ENCODE results near the gene ASCL2.

ASCL2 gene

DNA sequence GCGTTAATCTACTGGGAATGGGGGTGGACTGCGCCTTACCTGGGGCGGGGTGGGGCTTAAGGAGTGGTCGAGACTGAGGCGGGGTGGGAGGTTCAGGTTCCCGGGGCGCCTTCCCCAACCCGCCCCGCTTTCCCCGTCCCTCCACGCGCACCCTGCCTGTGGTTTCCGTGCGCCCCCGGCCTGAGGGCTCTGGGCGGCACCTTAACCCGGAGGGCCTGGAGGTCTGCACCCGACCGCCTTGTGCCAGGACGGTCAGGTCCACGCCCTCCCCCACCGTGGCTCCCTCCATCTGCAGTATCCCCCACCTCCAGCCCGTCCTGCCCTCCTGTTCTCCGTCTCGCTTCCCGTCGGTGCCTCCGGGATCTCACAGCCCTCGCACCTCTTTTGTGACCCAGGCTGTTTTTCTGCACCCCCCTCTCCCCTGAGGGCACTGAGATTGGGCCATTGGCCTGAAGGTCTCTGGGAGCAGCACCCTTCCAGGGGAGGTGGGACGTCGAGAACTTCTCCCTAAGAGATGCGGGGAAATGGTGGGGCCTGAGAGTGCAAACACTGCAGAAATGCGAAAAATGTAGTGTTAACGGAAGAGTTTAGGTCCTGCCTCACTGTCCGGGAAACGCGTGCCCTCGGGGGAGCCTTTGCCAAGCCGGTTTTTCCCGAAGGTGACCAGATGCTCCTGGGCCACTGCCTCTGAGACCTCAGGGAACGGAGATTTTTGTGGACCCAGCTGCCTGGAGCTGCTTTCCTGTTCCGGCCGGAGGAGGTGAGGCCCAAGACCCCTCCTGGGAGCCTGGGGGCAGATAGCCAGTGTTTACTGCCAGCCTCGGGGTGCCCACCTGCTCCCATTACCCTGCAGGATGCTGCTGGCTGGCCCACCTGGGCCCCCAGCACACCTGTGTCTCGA lies 1.2 kb upstream of the ASCL2 start:
- DNase-seq = no peak

DNA sequence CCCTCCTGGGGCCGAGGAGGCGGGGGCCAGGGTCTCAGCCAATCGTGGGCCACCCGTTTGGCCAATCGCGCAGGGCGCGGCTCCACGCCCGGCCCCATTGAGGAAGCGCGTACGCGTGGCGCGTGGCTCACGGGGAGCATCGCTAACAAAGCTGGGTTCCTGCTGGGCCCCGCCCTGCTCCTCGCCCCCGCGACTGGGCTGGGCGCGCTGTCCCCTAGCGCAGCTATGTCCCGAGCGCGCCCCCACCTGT lies 614 bp upstream of the ASCL2 start:
- no peak for DNase-seq

DNA sequence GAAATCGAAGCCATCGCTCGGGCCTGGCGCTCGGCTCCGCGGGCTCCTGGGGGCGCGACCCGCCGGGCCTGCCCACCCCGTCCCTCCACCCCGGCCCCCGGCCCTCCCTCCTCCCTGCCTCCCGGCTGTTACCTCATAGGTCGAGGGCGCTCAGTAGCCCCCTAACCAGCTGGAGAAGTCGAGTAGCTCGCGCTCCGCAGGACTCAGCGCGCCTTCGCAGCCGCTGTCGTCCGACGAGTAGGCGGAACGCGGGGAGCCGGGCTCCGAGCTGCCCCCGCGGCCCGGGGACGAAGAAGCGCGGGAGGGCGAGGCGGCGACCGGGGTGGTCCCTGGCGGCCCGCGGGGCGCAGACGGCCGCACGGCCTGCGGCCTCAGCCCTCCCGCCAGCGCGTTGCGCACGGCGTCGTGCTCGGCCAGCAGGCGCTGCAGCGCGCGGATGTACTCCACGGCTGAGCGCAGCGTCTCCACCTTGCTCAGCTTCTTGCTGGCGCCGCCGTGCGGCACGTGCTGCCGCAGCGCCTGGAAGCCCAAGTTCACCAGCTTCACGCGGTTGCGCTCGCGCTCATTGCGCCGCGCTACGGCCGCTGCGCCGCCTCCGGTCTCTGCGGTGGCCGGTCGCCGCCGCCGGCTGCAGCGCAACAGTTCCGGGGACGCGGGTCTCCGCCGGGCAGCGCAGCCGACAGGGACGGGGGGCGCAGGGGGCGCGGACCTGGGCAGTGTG lies 627 bp downstream of the ASCL2 start:
- DNase-seq = peak; percentile 79

DNA sequence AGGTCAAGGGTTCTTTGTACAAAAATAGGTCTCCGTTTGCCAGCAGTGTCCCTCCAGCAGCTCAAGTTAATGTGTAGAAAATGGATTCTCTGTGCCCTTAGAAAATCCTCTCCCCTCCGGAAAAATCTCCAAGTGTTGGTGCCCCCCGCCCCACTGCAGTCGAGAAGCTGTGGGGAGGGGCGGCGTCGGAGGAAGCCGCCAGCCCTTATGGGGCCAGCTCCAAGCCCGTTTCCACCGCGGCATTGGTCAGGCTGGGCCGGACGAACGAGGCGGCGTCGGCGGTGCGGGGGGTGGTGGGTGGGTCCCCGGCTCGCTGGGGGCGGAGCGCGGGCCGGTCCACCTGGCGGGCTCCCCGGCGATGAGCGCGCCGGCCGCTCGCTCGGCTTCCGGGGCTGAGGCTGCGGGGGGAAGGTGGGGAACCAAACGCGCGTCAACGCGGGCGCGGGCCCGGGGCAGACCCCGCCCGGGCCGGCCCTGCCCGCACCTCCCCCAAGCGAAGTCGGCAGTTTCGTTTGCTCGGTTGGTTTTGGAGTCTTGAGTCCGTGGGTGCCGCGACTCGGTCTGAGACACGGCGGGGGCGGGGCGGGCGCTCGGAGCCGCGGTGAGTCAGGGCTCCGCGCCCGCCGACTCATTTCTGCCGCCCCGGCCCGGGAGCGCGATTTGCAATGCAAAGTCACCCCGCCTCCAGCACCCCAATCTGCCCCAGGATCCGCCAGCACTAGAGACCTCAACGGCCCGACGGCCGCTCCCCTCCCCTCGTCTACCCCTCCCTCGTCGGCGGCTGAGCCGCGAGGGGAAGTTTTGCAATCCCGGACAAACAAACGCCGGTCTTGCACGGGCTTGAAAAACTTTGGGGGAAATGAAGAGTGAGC lies 1.4 kb downstream of the ASCL2 start:
- DNase-seq = peak; percentile 50

DNA sequence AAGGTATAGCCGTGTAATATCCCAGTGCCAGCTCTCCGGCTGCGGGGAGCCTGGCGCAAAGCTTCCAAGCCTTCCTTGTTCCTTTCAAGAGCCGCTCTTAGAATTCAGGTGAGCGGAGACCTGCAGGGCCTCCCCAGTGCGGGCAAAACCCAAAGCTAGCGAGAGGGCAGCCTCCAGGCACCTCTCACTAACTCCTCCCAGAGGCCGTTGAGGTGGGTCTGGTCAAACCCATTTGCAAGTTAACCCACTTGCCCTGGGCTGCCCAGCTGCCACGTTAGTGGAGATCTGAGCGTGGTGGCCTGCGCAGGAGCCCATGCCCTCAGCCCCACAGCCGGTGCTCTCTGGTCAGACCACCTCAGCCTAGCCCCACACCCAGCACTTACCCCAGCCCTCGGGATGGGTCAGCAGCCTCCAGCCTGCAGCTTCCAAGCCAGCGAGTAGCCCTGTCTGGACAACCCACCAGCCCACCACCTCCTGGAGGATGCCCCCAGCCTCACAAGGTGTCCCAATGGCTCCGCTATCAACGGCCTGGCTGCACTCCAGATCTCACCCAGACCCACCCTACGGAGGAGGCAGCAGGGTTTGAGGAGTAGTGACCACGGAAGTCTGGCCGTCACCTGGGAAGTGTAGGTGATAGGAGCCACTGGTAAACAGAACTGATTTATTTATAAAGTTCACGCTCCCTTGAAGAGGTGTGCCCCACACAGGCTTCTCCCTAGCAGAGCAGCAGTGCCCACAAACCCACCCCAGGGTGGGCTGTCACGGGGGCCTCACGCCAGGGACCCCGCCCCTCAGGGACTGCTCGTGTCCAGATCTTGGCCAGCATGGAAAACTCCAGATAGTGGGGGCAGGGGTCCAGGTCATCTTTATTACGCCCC lies 2.3 kb downstream of the ASCL2 start:
- DNase-seq = no peak

DNA sequence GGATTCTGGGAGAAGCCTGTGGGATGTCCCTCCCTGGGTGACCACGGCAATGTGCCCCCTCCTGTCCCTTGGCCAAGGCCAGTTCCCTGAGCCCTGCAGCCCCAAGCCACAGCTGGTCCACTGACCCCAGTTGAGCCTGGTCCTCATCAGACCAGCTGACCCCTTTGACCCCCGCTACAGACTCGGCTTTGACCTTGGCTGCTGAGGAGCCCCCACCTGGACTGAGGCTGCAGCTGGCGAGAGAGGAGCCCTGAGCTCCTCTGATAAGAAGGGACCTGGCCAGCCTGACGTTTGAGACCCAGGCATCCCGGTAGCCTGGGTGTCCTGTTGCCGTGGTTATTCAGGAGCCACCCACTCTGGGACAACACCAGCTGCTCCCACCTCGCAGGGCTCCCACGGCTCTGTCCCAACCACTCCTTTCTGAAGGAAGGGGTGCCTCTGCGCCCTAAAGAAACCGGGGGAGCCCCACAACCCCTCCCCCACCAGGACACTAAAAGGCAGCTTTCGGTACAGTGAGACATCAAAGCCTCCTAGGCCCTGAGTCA lies 3.0 kb downstream of the ASCL2 start:
- no peak for DNase-seq

DNA sequence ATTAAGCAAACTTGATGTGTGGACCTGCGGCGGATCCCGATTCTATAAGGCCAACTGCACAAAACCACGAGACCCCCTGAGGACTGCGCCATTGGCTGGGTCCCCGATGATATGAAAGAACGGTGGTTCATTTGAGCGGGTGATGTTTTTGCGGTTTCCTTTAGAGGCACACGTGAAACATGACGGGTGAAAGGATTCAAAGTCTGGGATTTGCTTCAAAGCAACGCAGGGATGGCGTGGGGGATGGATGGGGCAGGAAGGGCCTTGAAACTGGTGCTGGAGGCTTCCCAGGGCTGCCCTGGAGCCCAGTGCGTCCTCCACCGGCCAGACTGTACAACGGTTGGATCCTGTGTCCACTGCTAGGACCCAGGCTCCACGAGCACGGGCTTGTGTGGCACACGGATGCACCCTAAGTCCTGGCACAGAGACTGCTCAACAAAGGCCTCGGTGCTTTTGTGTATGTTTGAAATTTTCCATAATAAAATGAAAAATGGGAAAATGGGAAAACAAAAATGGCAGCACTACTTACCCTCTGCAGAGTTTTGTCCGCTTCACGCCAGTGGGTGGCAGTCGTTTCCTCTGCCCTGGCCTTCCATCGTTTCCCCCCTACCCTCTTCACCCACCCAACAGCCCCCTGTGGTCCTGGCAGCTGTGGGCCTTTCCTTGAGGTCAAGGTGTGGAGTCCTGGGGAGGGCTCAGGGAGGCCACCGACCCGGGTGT lies 3.6 kb downstream of the ASCL2 start:
- no peak for DNase-seq

DNA sequence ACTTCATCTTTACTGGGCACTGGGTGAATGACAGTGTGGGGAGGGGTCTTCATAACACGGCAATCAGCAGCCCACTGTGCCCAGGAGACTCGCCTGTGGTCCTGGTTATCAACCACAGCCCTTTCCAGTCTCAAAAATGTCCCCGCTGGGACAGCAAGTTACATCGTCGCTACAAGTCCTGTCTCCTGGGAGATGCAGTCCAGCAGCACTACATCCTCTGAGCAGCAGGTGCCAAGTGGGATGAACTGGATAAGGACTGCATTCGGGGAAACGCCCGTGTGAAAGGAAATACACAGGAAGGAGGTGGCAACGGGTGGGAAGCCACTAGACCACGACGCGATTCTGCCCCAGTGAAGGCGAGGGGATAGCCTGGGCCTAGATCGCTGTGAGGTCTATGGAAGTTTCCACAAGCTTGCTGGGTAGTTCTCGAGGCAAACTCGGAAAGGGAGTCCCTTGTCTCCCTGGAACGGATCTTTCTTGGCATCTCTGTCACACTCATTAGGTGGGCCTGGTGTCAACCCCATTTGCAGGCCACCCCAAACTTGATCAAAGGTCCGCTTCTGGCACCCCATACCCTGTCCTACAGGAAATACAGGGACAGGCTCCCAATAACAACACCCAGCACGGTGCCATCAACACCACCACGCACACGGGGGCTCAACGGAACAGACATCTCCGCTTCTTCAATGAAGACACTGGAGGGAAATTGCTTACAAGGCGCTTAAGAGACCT lies 4.4 kb downstream of the ASCL2 start:
- no peak for DNase-seq

DNA sequence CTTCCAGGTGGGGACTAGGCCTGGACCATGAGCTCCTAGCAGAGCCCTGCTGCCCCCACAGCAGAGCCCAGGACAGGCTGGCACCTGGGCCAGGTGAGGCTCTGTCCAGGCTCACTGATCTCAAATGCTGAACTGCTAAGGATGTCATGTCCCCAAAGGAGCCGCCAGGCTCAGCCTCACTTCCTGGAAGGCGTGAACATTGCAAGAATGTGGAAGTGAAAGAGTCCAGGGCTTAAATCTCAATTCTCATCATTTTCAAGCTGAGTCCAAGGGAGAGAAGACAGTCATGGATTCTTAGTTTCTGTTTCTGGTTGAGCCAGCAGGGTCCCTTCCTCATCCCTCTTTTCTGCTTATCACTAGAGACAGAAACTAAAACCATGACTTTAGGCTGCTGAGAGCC lies 5.0 kb downstream of the ASCL2 start:
- no peak for DNase-seq

DNA sequence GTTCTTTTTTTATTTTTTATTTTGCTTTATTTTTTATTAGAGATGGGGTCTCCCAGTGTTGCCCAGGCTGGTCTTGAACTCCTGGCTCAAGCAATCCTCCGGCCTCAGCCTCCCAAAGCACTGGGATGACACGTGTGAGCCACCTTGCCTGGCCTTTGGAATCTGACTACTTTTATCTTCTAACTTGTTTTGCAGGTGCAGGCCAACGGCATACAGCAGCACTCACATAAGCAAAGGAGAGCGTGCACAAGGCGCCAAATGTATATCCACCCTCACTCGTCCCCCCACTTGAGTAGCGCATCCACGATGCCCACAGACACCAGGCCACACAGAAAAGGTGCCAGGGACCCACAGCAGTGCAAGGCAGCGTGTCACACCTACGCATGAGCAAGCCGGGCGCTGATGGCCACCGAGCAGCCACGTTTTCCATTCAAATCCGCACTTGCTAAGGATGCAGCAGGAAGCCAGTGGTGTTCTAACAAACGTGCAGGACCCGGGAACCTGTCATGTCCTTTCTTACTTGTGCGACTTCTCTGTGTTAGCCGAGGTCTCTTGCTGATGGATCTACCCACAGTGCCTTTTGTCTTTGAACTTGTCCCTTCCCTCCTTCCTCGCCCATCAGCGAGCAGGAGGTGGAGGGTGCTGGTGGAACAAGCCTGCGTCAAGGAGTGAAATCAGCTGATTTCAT lies 5.9 kb downstream of the ASCL2 start:
- DNase-seq = no peak

DNA sequence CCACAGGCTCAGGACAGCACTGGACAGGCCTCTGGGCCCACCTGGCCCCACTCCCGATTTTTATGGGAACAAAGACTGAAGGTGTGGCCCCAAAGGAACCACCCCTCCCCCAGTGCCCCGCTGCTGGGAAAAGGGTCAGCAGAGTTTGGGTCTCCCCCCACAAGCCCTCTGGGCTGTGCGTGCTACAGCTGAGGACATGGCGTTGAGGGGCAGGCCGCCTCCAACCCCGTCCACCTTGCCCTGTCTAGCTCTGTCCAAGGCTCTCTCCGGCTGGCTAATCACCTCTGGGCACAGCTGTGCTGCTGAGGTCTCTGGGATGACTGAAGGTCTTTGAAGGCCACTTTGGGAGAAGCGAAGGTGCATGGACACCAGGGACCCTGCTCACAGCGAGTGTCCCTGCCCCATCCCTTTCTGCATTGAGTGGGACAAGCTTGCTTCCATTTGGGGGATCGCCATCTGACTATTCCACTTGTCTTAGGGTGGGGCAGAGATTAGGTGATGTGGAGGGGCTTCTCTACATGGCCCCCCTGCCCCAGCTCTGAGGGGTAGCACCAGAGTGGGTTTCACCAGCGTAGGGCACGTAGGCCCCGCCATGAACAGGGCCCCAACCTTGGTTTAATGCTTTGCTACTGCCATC lies 6.5 kb downstream of the ASCL2 start:
- no peak for DNase-seq

DNA sequence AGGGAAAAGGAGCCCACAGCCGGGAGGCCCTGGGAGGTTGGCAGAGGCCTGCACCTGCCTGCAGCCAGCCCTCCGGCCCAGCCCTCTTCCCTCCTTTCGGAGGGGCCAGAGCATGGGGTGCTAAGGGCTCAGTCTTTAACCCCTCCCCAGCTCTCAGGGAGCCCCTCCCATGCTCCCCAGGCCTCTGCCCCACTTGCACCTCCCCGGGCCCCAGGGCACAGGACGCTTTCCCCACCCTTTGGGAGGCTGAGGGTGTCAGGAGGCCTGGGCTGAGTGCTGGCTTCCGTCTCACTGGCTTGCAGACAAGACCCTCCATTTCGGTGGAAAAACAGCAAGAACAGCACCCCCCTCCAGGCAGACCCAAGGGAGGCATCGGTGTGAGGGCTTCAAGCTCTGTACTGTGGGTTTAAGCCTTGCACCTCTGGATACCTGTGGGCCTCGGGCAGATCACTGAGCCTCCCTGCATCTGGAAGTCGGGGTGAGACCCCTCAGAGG lies 7.3 kb downstream of the ASCL2 start:
- DNase-seq = no peak

DNA sequence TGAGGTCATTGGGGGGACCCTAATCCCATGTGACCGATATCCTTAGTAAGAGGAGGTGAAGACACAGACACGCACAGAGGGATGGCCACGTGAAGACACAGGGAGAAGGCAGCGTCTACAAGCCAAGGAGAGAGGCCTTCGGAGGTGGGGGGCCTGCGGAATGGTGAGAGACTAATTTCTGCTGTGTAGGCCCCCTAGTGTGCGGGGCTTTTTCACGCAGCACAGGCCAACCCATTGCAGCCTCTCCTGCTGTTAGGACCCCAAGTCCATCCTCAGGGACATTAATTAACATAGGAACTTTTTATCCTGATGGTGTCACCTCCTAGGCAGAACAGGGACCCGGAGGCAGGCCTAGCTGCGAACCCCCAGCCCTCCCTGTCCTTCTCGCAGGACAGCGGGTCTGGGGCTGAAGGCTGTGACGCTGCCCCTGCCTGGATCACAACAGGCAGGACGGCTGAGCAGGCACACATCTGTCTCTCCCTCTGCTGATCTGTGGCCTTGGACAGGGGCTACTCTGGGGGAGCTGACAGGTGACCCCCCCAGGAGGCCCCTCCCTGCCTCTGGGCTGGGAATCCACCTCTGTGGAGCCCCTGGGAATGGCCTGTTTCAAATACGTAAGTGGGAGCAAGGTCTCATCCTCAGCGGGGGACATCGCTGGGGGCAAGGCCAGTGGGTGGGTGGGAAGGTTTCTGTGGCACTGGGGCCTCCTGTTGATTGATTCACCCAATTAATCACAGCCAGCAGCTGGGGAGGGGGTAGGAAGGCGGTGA lies 7.9 kb downstream of the ASCL2 start:
- DNase-seq = no peak

DNA sequence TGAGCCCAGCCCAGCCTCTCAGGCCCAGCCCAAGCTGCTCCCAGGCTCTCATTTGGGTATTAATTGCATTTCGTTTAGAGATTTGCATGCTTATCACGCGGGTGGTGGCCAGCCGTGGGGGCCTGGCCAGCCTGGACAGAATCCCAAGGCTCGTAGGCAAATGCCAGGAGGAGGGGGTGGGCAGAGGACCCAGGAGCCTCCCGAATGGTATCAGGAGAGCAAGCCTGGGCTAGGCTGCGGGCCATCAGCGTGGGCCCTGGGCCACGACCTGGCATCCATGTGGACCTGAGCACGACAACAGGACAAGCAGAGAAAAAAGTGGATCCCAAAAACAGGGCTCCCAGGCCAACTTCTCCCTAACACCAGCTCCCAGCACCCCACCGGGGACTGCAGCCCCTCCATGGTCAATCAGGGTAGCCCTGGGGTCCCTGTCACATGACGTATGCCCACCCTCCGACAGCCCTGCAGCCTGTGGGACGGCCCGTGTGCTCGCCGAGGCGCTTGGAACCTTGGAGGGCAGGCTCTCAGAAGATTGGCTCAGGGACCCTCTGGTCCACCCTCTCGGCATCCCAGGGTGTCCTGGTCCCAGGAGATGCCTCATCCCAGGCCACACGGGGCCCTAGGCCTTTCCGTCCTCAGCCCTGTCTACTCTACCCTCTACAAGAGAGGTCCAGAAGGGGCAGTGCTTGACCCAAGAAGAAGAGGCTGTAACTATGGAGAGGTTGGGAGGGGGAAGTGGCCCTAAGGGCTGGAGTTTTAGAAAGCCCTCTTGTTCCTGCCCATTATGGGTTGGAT lies 8.8 kb downstream of the ASCL2 start:
- DNase-seq = no peak

DNA sequence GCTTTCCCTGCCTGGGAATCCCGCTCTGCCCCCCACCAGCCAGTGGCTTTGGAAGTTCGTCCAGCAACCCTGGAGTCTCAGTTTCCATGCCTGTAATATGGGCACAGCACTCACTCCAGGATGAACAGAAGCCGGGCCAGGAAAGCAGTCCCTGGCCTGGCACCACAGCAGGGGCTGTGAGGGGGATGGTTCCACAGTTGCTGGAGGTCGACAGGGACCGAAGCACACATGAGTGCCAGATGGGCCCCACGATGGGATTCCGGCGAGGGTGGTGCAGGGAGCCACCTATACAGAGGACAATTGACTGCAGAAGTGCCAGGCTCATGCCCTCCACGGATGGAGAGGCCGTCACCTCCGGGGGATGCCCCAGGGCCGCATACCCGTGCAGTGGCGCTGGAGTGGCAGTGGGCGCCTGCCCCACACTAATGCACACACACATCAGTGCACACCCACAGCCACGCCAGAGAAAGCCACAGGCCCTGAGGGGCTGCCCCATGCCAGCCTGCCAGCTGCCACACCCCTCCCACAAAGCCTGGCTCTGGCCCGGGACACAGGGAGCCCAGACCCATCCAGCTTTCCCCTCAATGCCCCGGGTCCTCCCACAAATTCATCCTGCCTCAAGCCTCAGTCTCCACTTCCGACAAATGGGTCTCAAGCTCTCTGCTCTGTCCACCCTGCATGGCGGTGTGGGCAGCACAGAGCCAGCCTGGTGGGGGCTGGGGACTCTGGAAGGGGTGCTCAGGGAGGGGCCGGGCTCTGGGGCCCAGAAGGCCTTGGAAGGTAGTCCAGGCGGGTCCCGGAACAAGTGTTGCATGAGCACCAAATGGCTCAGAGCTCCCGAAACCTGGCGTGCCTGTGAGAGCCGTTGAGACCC lies 9.7 kb downstream of the ASCL2 start:
- no peak for DNase-seq

DNA sequence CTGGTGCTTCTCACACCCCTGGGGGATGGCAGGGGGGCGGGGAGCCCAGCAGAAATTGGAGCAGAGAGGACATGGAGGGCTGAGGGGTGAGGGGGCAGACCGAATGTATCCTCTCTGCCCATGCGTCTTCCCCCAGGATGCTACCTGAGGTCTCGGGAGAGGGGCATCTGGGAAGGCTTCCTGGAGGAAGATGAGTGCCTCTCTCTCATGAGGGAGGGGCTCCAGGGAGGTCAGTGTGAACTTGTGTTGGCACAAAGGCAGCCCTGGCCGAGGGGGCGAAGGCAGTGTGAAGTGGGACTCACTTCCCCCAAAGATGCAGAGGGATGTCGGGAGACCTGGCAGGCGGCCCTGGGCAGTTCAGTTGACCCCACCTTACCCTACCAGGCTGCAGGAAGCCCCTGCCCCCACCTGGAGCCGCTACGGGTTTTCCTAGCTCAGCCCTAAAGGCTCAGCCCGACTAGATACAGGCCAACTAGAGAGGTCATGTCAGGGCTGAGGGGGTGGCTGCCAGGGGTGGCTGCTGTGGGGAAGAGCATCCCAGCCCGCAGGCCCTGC lies 10.4 kb downstream of the ASCL2 start:
- DNase-seq = no peak

DNA sequence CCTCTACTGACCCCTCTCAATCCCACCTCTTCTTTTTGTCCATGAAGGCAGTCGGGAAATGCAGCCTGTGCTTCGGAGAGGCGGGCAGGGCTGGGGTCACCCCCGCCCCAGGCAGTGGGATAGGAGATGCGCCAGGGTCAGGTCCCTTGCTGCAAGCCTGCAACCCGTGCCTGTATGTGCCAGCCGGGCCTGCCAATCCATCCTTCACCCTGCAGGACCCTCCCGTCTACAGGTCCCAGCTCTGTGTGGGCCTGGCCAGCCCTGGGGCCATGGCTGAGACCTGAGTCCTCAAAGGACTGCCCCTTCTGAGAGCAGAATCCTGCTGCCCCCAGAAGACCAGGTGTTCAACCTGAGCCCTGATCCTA lies 10.9 kb downstream of the ASCL2 start:
- no peak for DNase-seq

All from NCI-H1105 (cell line).